Astrocyte of the cerebellum (primary cell): Measurements from ENCODE around the gene MMP12.

ENCODE experiments used
- DNase-seq: peaks from one replicate; pipeline ENCODE4 v3.0.0-alpha.2; 2011; ENCODE audit warnings: low read depth
- H3K4me3 ChIP-seq: 2 replicates; pipeline ENCODE4 v1.5.1; 2011; ENCODE audit warnings: mild to moderate bottlenecking, low read depth, low read length, moderate library complexity
- in situ Hi-C: cut with HindIII; loops from 2 replicates; pipeline ENCODE4 v1.10.0; 2017; ENCODE audit warnings: low sequenced_read_pairs
- TF ChIP-seq, protein P1 (sequence below): IDR thresholded peaks from 2 replicates; pipeline ENCODE4 v1.5.1; 2012; ENCODE audit warnings: low read length, low read depth, moderate library complexity, mild to moderate bottlenecking; ENCODE audit errors: missing control alignments

MMP12 gene

DNA sequence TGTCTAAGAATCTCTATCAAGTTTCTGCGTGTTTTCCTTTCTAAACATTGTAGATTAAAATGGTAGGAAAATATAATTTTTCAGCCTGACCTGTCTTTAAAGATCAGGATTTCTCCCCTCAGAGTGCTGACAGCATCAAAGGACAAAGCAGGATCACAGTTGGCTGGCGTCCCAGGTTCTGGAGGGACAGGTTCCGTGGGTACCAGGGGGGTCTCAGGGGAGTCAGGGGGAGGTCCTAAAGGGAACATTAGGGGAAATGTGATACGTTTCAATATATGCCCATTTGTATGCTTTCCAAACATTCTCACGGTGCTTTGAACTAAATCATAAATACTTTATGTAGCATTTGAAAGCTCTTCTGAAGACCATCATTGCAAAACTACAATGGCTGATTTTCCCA lies 34.8 kb downstream of the MMP12 start:
- in situ Hi-C loops, result no loop called here
- TF ChIP-seq, protein P1, sequence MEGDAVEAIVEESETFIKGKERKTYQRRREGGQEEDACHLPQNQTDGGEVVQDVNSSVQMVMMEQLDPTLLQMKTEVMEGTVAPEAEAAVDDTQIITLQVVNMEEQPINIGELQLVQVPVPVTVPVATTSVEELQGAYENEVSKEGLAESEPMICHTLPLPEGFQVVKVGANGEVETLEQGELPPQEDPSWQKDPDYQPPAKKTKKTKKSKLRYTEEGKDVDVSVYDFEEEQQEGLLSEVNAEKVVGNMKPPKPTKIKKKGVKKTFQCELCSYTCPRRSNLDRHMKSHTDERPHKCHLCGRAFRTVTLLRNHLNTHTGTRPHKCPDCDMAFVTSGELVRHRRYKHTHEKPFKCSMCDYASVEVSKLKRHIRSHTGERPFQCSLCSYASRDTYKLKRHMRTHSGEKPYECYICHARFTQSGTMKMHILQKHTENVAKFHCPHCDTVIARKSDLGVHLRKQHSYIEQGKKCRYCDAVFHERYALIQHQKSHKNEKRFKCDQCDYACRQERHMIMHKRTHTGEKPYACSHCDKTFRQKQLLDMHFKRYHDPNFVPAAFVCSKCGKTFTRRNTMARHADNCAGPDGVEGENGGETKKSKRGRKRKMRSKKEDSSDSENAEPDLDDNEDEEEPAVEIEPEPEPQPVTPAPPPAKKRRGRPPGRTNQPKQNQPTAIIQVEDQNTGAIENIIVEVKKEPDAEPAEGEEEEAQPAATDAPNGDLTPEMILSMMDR, result no peak
- no peak for DNase-seq
- no peak overlapping the region for H3K4me3 ChIP-seq

DNA sequence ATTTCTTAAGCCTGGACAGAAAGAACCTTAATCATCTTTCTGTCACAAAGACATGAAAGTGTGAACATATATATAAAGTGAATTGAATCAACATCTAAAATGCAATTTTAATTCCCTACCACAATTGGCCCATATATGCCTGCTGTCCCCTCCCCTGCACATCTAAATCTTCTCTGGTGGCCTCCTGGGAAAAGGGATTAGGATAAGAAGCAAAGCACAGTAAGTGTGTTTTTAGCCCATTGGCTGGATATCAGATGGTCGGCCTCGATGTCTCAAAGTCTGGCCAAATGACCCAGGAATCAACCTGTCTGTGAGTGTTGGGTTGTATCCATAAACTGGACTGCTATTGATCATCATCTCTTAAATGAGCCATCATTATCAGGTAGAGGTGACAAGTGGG lies 37.1 kb downstream of the MMP12 start:
- in situ Hi-C loops, result no loop called here
- no peak overlapping the region for H3K4me3 ChIP-seq
- no peak for DNase-seq
- TF ChIP-seq, protein P1, result no peak

DNA sequence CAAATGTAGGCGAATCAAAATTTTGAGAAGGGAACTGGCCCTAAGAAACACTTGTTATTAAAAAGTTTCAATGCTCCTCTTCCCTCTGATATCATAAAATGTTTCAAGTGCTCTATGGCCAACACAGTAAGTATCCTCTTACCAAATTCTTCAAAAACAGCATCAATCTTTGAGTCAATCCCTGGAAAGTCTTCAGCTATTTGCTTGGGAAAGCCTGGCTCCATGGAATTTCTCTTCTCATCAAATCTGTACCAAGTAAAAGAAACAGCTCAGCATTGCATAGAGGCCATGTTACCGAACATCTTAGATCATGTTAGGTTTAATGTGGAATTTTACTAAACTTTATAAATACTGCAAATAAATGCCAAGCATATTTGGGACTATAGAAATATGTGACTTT lies 37.6 kb downstream of the MMP12 start:
- in situ Hi-C loops, result no loop called here
- no peak for DNase-seq
- H3K4me3 ChIP-seq, result no peak overlapping the region

DNA sequence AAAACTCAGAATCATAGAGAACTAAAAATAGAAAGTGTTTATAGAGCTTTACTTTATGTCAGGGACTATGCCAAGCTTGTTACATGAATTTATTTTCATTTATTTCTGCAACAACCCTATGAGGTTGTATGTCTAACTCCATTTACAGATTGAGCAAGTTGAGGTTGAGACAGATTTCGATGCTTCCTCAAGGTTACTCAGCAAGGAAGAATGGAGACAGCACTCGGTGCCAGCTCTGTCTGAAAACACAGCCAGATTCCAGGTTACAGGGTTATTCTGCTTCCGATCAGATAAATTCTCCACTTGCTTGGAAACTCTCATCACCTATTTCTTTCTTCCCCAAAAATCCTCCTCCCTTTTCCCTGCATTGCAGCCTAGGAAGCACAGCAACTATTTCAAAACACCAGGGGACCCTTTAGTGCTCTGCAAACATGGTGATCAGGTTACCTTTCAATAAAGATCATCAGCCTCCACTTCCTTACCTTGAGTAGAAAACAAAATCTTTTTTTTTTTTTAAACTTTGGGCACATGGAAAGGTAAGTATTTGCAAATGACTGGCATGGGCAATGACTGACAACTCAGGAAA lies 38.4 kb downstream of the MMP12 start:
- TF ChIP-seq, protein P1, result no peak
- H3K4me3 ChIP-seq, result no peak overlapping the region
- in situ Hi-C loops, result no loop called here
- DNase-seq, result peak; percentile 26

More for the DNA sequence above, 37.6 kb downstream of the MMP12 start:
- TF ChIP-seq, protein P1, result no peak

DNA sequence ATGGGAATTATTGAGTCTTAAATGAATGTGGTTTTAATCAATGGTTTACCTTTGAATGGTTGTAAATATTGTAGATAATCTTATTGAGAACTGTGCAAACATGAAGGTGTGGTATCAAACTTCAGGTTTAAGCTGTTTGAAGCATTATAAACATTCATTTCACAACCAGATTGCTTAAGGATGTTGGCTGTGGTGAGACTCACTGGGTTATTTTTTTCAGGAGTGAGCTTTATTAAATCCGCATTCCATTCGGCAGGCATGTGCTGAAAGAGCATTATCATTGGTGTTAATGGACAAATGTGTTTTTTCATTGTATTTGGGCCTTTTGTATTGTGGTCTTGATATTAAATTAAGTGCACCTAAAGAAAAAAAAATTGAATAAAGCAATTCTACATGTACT lies 41.1 kb downstream of the MMP12 start:
- TF ChIP-seq, protein P1, result no peak
- DNase-seq, result no peak
- in situ Hi-C loops, result no loop called here
- no peak overlapping the region for H3K4me3 ChIP-seq

DNA sequence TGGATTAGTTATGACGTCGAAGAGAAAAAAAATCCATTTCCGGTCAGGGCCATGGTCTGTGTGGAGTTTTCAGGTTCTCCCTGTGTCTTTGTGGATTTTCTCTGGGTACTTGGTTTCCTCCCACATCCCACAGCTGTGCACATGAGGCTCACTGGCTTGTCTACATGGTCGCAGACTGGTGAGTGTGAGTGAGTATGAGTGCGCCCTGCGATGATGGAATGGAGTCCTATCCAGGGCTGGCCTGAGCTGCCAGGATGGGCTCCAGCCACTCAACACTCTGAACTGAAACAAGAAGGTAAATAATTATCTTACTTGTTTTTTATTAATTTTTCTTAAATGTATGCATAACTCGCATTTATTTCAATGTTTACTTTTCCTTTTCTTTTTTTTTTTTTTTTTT lies 42.2 kb downstream of the MMP12 start:
- no peak overlapping the region for H3K4me3 ChIP-seq
- in situ Hi-C loops, result no loop called here
- DNase-seq, result no peak
- TF ChIP-seq, protein P1, result no peak
